Fibroblast of lung (primary cell): ENCODE measurements around the gene GPR37L1.

Experiments
- EZH2 ChIP-seq: IDR thresholded peaks from 2 replicates; pipeline ENCODE4 v1.5.1; 2012; ENCODE audit warnings: low read length, control low read depth, mild to moderate bottlenecking; ENCODE audit errors: missing control alignments
- TF ChIP-seq, protein P1 (sequence below), 2 donors: IDR thresholded peaks in 1 of 2; conservative IDR thresholded peaks in 1 of 2; 1 replicate in 1 of 2; 2 replicates in 1 of 2; pipeline ENCODE4 v1.5.1; 2011 to 2012; ENCODE audit warnings: low read length in 2 of 2, control low read depth in 1 of 2, inconsistent platforms in 1 of 2, low read depth in 1 of 2, mild to moderate bottlenecking in 1 of 2

DNA sequence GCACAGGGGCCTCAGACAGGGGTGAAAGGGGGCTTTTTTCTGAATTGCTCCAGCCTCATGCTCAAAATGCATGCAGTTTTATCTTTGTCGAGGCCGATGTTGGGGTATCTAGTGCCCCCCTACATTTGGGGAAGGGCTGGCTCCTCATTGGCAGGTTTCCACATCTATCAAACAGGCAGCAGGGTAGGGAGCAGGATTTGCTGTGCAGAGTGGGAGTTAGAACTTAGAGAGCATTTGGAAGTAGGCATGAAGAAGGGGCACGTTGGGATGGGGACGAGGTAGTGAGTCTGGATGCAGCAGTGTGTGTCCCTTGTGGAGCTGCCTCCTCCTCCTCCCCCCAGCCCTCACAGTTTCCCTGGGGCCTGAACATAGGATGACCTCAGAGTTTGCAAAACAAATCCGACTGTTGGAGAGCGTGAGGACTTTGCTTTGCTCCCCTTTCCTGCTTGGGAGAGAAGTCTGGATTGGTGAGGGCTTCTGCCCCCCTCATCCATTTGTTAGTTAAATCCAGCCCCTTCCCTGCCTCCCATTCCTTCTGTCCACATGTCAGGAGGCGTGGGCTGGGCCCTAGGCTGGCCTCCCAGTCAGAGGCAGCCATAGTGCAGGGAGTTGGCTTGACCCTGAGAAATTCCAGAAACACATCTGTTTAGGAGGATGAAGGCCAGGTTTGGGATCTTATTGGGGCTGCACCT, 36.9 kb upstream of the GPR37L1 start:
- TF ChIP-seq, protein P1, sequence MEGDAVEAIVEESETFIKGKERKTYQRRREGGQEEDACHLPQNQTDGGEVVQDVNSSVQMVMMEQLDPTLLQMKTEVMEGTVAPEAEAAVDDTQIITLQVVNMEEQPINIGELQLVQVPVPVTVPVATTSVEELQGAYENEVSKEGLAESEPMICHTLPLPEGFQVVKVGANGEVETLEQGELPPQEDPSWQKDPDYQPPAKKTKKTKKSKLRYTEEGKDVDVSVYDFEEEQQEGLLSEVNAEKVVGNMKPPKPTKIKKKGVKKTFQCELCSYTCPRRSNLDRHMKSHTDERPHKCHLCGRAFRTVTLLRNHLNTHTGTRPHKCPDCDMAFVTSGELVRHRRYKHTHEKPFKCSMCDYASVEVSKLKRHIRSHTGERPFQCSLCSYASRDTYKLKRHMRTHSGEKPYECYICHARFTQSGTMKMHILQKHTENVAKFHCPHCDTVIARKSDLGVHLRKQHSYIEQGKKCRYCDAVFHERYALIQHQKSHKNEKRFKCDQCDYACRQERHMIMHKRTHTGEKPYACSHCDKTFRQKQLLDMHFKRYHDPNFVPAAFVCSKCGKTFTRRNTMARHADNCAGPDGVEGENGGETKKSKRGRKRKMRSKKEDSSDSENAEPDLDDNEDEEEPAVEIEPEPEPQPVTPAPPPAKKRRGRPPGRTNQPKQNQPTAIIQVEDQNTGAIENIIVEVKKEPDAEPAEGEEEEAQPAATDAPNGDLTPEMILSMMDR (conservative IDR thresholded peaks at IDR 0.05 in 1 of 2, IDR thresholded peaks at IDR 0.05 in 1 of 2; ENCODE audit: low read depth in 1 of 2, low read length in 2 of 2): no peak
- peak; percentile 16 for TF ChIP-seq EZH2
